Natural killer cell (primary cell): ENCODE results near the gene NCF4. TPM values are rescaled to one million over a fixed set of nuclear protein-coding genes. Genes with fewer than 3 reads are reported as not detected.

ENCODE experiments used
- ATAC-seq, 3 donors: fragments of 150-1000 bp in 2 of 3; fragments of 200-7000 bp in 1 of 3; cut with Tn5 transposase; 1 replicate in 1 of 3; 2 replicates in 2 of 3; pipeline ENCODE4 v1.10.0; 2021; ENCODE audit warnings: mild to moderate bottlenecking in 2 of 3, moderate library complexity in 2 of 3
- DNase-seq, 2 donors: peaks; one replicate each; pipeline versions ENCODE4 v3.0.0 to v3.0.0-alpha.2; 2013 to 2021; ENCODE audit warnings: mixed read lengths in 1 of 2
- H3K27ac ChIP-seq: one replicate; pipeline ENCODE4 v1.5.1; 2013; ENCODE audit warnings: mild to moderate bottlenecking, low read length
- H3K27me3 ChIP-seq: one replicate; pipeline ENCODE4 v1.6.1; 2013; ENCODE audit warnings: low read length; ENCODE audit not compliant: control insufficient read depth, insufficient read depth
- H3K36me3 ChIP-seq: one replicate; pipeline ENCODE4 v1.6.1; 2013; ENCODE audit warnings: low read length; ENCODE audit not compliant: control insufficient read depth, insufficient read depth
- H3K4me1 ChIP-seq: one replicate; pipeline ENCODE4 v1.6.1; 2013; ENCODE audit warnings: low read length; ENCODE audit not compliant: control insufficient read depth, insufficient read depth
- H3K4me3 ChIP-seq: one replicate; pipeline ENCODE4 v1.5.1; 2013; ENCODE audit warnings: low read length
- H3K9me3 ChIP-seq: one replicate; pipeline ENCODE4 v1.6.1; 2013; ENCODE audit warnings: low read length; ENCODE audit not compliant: control insufficient read depth, insufficient read depth
- H3K27ac Mint-ChIP-seq, 2 donors: one replicate each; pipeline ENCODE4 v1.8.0; 2022; ENCODE audit warnings: mild to moderate bottlenecking in 2 of 2, mixed read lengths in 2 of 2, moderate library complexity in 1 of 2
- H3K27me3 Mint-ChIP-seq, 2 donors: one replicate each; pipeline ENCODE4 v1.8.0; 2022; ENCODE audit warnings: low read depth in 2 of 2, mixed read lengths in 2 of 2
- H3K36me3 Mint-ChIP-seq: one replicate; pipeline ENCODE4 v1.8.0; 2022; ENCODE audit warnings: mixed read lengths
- H3K4me1 Mint-ChIP-seq, 2 donors: one replicate each; pipeline ENCODE4 v1.8.0; 2022; ENCODE audit warnings: mixed read lengths in 2 of 2
- H3K4me3 Mint-ChIP-seq: one replicate; pipeline ENCODE4 v1.8.0; 2022; ENCODE audit warnings: mild to moderate bottlenecking, moderate library complexity, mixed read lengths
- H3K9me3 Mint-ChIP-seq, 2 donors: one replicate each; pipeline ENCODE4 v1.8.0; 2022; ENCODE audit warnings: mixed read lengths in 2 of 2
- CTCF ChIP-seq: fragments of 200-600 bp; IDR thresholded peaks from one replicate; pipeline ENCODE4 v1.8.0; 2022; ENCODE audit warnings: antibody characterized with exemption
- WGBS: methylation state at CpG from one replicate; pipeline ENCODE4 v1.1.7; 2013; ENCODE audit warnings: missing lambda C conversion rate; ENCODE audit not compliant: insufficient coverage; 5-methylcytosine and 5-hydroxymethylcytosine counted together
- intact Hi-C: fragments of 100-400 bp; cut with micrococcal nuclease; formaldehyde crosslinking; loops from one replicate; pipeline ENCODE4 v1.14.2; 2022
- total RNA-seq, 4 donors: library from RNA; stranded (reverse); fragments of 120-200 nt in 1 of 4; gene quantifications; one replicate each; pipeline versions ENCODE4 v1.2.3 to v1.2.4, GENCODE V29; 2013 to 2022

The NCF4 gene
- total RNA-seq, 3 donors from 2014 or later (not counting 1 experiment from before 2014, with no cell fraction given): 2.6 to 33.2 (median 3.1) TPM

DNA sequence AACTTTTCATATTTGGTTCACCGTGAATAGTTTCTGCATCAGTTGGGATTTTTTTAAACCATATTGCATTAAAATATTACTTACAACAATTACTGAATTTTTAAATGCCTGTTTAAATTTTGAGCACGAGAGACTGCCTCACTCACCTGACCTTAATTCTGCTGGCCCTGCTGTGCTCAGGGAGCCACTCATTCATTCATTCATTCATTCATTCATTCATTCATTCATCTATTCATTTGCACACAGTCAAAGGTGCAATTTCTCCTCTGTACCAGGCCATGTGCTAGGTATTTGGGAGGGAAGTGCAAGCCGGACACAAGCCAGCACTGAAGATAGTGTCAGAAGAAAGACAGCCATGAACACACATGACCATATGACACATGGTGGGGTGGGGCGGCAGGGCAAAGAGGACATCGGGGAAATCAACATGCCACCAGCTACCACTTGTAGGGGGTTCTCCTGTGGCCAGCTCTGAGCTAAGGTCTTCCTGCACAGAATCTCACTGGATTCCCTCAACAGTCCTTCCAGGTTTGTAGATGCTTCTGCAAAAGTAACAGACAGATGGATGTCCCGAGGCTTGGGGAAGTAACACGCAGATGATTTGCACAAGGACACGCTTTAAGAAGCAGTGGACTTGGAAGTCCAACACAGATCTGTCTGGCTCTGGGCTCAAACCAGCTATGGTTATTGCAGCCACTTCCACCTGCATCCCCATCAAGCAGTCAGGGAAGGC is 52.1 kb downstream of the NCF4 start:
- TF ChIP-seq CTCF: no peak
- no peaks in the 10 kb centered on the region for H3K36me3 Mint-ChIP-seq
- peaks cover 0 to 5% of the 10 kb centered on the region in 2 donors for H3K4me1 Mint-ChIP-seq
- peaks cover 4% of the 10 kb centered on the region for H3K4me1 ChIP-seq
- no peaks in the 10 kb centered on the region for H3K27me3 ChIP-seq
- H3K27me3 Mint-ChIP-seq: peaks cover 19 to 38% of the 10 kb centered on the region in 2 donors
- H3K4me3 ChIP-seq: no peak overlapping the region
- no peaks in the 10 kb centered on the region for H3K9me3 Mint-ChIP-seq
- WGBS: 82% methylated on average over 8 of the region's 8 CpGs
- no peak for DNase-seq
- H3K36me3 ChIP-seq: no peaks in the 10 kb centered on the region
- peak overlapping the region in 1 of 2 donors; percentile 60 for H3K27ac Mint-ChIP-seq
- no peaks in the 10 kb centered on the region for H3K9me3 ChIP-seq
- no peak overlapping the region for H3K27ac ChIP-seq
- no peak overlapping the region for H3K4me3 Mint-ChIP-seq
- ATAC-seq: no peak
- intact Hi-C loops: no loop called here

- Mint-ChIP-seq H3K4me3 (no peak within 1 kb of the TSS), H3K4me1 (peaks cover 0 to 5% of the 10 kb centered on the region in 2 donors), H3K27ac (peak within 1 kb of the TSS in 1 of 2 donors; percentile 60), H3K36me3 (no peaks in the 10 kb centered on the region), H3K9me3 (no peaks in the 10 kb centered on the region), H3K27me3 (peaks cover 21 to 38% of the 10 kb centered on the region in 2 donors)
- 42% methylated on average over 18 of the region's 18 CpGs for WGBS
- intact Hi-C loops: no loop called here
- Histone ChIP-seq H3K36me3 (no peaks in the 10 kb centered on the region), H3K27ac (peak within 1 kb of the TSS; percentile 47), H3K9me3 (no peaks in the 10 kb centered on the region), H3K27me3 (no peaks in the 10 kb centered on the region), H3K4me1 (peaks cover 4% of the 10 kb centered on the region), H3K4me3 (peak within 1 kb of the TSS; percentile 42)
- peak in 1 of 3 donors; percentile 78 for ATAC-seq
- no peak for TF ChIP-seq CTCF
- DNase-seq: no peak
Measured at GRCh38 chr22:36913427-36914389, 52.9 kb downstream of the NCF4 start, which contains the start of gene CSF2RB. Gene CSF2RB, plus strand, starts transcription at chr22:36913628. Its CDS starts 8,580 bp downstream, at chr22:36922208.

DNA sequence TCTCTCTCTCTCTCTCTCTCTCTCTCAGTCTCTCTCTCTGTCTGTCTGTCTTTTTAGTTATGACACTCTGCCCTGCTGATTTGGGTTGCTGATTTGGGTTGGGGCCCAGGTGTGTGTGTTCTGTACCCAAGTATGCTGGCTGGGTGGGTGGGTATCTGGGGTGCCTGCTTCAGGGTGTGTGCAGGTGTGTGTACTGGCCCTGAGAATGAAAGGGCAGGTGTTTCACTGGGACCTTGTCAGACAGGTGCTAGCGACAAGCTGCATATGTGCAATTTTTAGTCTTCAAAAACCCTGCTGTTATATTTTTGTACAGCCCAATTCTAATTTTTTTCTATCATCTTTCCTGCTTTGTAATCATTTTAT is 53.6 kb downstream of the NCF4 start:
- Histone ChIP-seq H3K36me3 (no peaks in the 10 kb centered on the region), H3K4me1 (peaks cover 4% of the 10 kb centered on the region), H3K27ac (no peak overlapping the region), H3K4me3 (peak overlapping the region; percentile 42), H3K9me3 (no peaks in the 10 kb centered on the region), H3K27me3 (no peaks in the 10 kb centered on the region)
- no peak for ATAC-seq
- no peaks in the 10 kb centered on the region for H3K9me3 Mint-ChIP-seq
- peaks cover 0 to 5% of the 10 kb centered on the region in 2 donors for H3K4me1 Mint-ChIP-seq
- DNase-seq: no peak
- intact Hi-C loops: no loop called here
- H3K27me3 Mint-ChIP-seq: peaks cover 21 to 42% of the 10 kb centered on the region in 2 donors
- TF ChIP-seq CTCF: no peak
- whole genome bisulfite sequencing: 80% methylated on average over 1 of the region's 1 CpG
- no peaks in the 10 kb centered on the region for H3K36me3 Mint-ChIP-seq
- no peak overlapping the region for H3K27ac Mint-ChIP-seq
- no peak overlapping the region for H3K4me3 Mint-ChIP-seq
